ENCODE measurements around the gene CCDC88C. TPM values are rescaled to one million over a fixed set of nuclear protein-coding genes. Genes with fewer than 3 reads are reported as not detected.
A peak's percentile ranks its signal among the peaks of the same experiment; 100 is the strongest.

CCDC88C gene
- total RNA-seq, 1 donor from 2014 or later: 68.0 TPM

DNA sequence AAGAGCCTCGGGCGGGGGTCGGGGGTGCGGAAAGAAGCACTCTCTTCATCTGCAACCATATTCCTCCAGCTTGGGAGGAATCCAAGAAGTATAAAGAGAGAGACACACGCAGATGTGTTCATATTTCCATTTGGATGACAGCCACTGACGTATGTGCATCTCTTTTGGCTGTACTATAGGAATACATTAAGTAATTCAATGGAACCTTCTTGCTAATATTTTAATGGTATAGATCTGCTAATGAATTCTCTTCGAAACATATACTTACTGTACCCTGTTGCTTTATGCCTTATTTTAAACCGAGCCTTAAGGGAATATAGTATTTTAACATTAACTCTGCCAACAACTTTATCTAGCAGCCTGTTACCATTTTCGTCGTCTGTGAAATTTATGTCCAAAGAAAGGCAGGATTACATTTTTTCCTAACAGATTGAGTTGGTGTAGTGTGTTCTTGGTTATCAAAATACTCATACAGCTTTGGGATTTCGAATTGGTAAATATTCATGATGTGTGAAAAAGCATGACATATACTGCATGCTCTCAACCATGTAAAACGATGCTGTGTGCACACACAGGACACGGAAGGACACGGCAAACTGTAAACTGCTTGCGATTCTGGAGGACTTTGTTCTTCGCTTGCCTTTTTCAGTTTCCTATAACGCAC is 84.5 kb downstream of the CCDC88C start:
- H3K4me3 Mint-ChIP-seq (ENCODE audit: unreplicated experiment): no peak overlapping the region
- peaks cover 11% of the 10 kb centered on the region for H3K27me3 Mint-ChIP-seq (ENCODE audit: unreplicated experiment)
- H3K9me3 Mint-ChIP-seq (ENCODE audit: unreplicated experiment): peaks cover 6% of the 10 kb centered on the region
- H3K27ac Mint-ChIP-seq (ENCODE audit: unreplicated experiment): peak overlapping the region; percentile 5
- H3K36me3 Mint-ChIP-seq (ENCODE audit: unreplicated experiment): no peaks in the 10 kb centered on the region
- H3K4me1 Mint-ChIP-seq (ENCODE audit: low read depth, unreplicated experiment): peaks cover 48% of the 10 kb centered on the region
- no peak for DNase-seq
- TF ChIP-seq, protein P1, sequence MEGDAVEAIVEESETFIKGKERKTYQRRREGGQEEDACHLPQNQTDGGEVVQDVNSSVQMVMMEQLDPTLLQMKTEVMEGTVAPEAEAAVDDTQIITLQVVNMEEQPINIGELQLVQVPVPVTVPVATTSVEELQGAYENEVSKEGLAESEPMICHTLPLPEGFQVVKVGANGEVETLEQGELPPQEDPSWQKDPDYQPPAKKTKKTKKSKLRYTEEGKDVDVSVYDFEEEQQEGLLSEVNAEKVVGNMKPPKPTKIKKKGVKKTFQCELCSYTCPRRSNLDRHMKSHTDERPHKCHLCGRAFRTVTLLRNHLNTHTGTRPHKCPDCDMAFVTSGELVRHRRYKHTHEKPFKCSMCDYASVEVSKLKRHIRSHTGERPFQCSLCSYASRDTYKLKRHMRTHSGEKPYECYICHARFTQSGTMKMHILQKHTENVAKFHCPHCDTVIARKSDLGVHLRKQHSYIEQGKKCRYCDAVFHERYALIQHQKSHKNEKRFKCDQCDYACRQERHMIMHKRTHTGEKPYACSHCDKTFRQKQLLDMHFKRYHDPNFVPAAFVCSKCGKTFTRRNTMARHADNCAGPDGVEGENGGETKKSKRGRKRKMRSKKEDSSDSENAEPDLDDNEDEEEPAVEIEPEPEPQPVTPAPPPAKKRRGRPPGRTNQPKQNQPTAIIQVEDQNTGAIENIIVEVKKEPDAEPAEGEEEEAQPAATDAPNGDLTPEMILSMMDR (IDR thresholded peaks at IDR 0.05; ENCODE audit: partially characterized antibody, unreplicated experiment): no peak

DNA sequence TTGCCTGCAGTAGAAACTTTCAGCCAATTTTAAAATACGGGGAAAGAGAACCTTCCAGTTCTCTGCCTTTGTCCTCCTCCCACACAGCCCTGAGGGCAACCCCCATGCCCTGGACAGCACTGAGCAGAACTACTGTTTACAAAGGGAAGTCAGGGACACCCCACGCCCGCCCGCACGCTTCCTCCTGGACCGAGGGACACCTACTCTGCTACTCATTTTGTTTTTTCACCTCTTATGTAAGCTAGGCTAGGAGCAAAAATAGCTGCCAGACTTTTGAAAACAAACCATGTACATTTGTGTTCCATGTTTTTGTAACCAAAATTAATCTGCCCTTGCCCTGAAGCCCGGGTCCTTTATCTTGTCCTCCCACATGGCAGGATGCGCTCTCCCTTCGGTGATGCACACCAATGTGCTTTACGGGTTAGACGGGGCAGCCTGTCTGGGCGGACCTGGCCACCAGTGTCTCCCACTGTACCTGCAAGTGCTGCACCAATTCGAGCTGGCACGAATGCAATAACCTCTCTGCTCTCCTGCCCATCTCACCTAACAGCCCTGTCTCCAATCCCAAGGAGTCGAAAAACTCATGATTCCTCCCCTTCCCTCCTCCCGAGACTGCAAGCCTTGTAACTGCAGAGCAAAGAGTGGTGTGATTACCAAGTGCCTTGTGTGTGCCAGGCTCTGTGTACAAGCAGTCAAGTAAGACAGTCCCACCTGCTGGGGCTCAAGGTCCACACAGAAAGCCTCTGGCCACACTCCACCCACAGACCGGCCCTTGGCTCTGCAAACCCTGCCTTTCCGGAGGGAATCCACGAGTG is 85.2 kb downstream of the CCDC88C start:
- Mint-ChIP-seq H3K27me3 (ENCODE audit: unreplicated experiment) (peaks cover 10% of the 10 kb centered on the region), H3K27ac (ENCODE audit: unreplicated experiment) (peak overlapping the region; percentile 40), H3K9me3 (ENCODE audit: unreplicated experiment) (peaks cover 6% of the 10 kb centered on the region), H3K36me3 (ENCODE audit: unreplicated experiment) (no peaks in the 10 kb centered on the region), H3K4me3 (ENCODE audit: unreplicated experiment) (no peak overlapping the region), H3K4me1 (ENCODE audit: low read depth, unreplicated experiment) (peaks cover 45% of the 10 kb centered on the region)
- TF ChIP-seq, protein P1 (IDR thresholded peaks at IDR 0.05; ENCODE audit: partially characterized antibody, unreplicated experiment): no peak
- DNase-seq: no peak

DNA sequence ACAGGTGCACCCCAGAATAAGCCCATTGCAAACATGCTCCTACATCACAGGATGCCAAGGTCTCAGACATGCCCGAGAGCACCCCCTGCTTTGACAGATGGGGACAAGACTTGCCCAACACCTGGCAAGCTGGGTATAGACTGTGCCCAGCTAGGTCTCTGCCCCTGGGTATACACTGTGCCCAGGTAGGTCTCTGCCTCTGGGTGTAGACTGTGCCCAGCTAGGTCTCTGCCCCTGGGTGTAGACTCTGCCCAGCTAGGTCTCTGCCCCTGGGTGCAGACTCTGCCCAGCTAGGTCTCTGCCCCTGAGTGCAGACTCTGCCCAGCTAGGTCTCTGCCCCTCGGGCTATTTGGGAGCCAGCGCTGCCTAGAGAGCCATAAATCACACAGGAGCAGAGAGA is 85.9 kb downstream of the CCDC88C start:
- Mint-ChIP-seq H3K4me1 (ENCODE audit: low read depth, unreplicated experiment) (peaks cover 45% of the 10 kb centered on the region), H3K36me3 (ENCODE audit: unreplicated experiment) (no peaks in the 10 kb centered on the region), H3K9me3 (ENCODE audit: unreplicated experiment) (peaks cover 6% of the 10 kb centered on the region), H3K27me3 (ENCODE audit: unreplicated experiment) (peaks cover 10% of the 10 kb centered on the region), H3K4me3 (ENCODE audit: unreplicated experiment) (no peak overlapping the region), H3K27ac (ENCODE audit: unreplicated experiment) (no peak overlapping the region)
- no peak for DNase-seq
- TF ChIP-seq, protein P1 (IDR thresholded peaks at IDR 0.05; ENCODE audit: partially characterized antibody, unreplicated experiment): no peak

GRCh38 chr14:91330856-91331255 is 86.8 kb downstream of the CCDC88C start:
- H3K27me3 Mint-ChIP-seq (ENCODE audit: unreplicated experiment): peaks cover 10% of the 10 kb centered on the region

More at GRCh38 chr14:91330856-91331255, 86.8 kb downstream of the CCDC88C start:
- H3K36me3 Mint-ChIP-seq (ENCODE audit: unreplicated experiment): no peaks in the 10 kb centered on the region
- peaks cover 6% of the 10 kb centered on the region for H3K9me3 Mint-ChIP-seq (ENCODE audit: unreplicated experiment)
- H3K4me3 Mint-ChIP-seq (ENCODE audit: unreplicated experiment): peak overlapping the region; percentile 13
- no peak for DNase-seq
- TF ChIP-seq, protein P1 (IDR thresholded peaks at IDR 0.05; ENCODE audit: partially characterized antibody, unreplicated experiment): no peak
- peaks cover 43% of the 10 kb centered on the region for H3K4me1 Mint-ChIP-seq (ENCODE audit: low read depth, unreplicated experiment)
- no peak overlapping the region for H3K27ac Mint-ChIP-seq (ENCODE audit: unreplicated experiment)

All from glutamatergic neuron (in vitro differentiated cells).